ENCODE measurements around the gene EPN1. TPM values are rescaled to one million over a fixed set of nuclear protein-coding genes. Genes with fewer than 3 reads are reported as not detected.

The EPN1 gene
- total and polyA plus RNA-seq, 2 of the 8 experiments (the other 6 are each of a cell fraction or from before 2014, with no cell fraction given), result 49.6 to 200 TPM

- Histone ChIP-seq H3K27ac (ENCODE audit: low read depth, low read length) (no peak overlapping the region), H3K56ac (replicated peaks; ENCODE audit: insufficient read length, low read depth, low read length) (no peak overlapping the region), H3K79me1 (ENCODE audit: low read depth, low read length) (no peaks in the 10 kb centered on the region), H2BK15ac (ENCODE audit: low read length) (no peak overlapping the region), H4K20me1 (replicated peaks in 1 of 2; ENCODE audit: control insufficient read depth in 1 of 2, insufficient read depth in 2 of 2, low read length in 2 of 2) (no peaks in the 10 kb centered on the region), H2BK20ac (ENCODE audit: low read length) (no peak overlapping the region), H3K23me2 (ENCODE audit: low read depth, low read length) (no peaks in the 10 kb centered on the region), H3K4me3 (ENCODE audit: extremely low read depth in 1 of 4, insufficient read depth in 2 of 4, low read depth in 3 of 4, low read length in 4 of 4) (no peak overlapping the region), H2BK5ac (ENCODE audit: low read depth, low read length) (no peak overlapping the region), H3K4me1 (replicated peaks in 1 of 4; ENCODE audit: control insufficient read depth in 3 of 4, insufficient read depth in 4 of 4, low read length in 3 of 4) (no peaks in the 10 kb centered on the region), H3K14ac (ENCODE audit: insufficient read length) (no peak overlapping the region), H3K36me3 (ENCODE audit: control insufficient read depth in 2 of 4, insufficient read depth in 4 of 4, low read length in 3 of 4) (no peaks in the 10 kb centered on the region), H3K18ac (ENCODE audit: extremely low read depth, low read length) (no peak overlapping the region), H4K8ac (ENCODE audit: extremely low read depth, insufficient read depth, low read length) (no peak overlapping the region), H3K79me2 (ENCODE audit: control insufficient read depth in 1 of 2, insufficient read depth in 2 of 2, low read length in 2 of 2) (no peaks in the 10 kb centered on the region), H3K4me2 (ENCODE audit: insufficient read depth in 1 of 2, low read depth in 2 of 2, low read length in 2 of 2) (no peak overlapping the region), H3K27me3 (replicated peaks in 1 of 4; ENCODE audit: control insufficient read depth in 3 of 4, extremely low read depth in 1 of 4, insufficient read depth in 3 of 4, low read length in 3 of 4) (no peaks in the 10 kb centered on the region), H2BK120ac (replicated peaks; ENCODE audit: low read depth, low read length) (no peak overlapping the region), H3K4ac (replicated peaks; ENCODE audit: insufficient read length, low read depth, low read length) (no peak overlapping the region), H2BK12ac (ENCODE audit: low read depth, low read length) (no peak overlapping the region), H3K9ac (replicated peaks in 1 of 4; ENCODE audit: extremely low read depth in 1 of 4, low read depth in 3 of 4, low read length in 3 of 4) (no peak overlapping the region), H3K23ac (ENCODE audit: insufficient read length) (no peak overlapping the region), H2AK5ac (ENCODE audit: low read depth, low read length) (no peak overlapping the region), H4K91ac (replicated peaks; ENCODE audit: insufficient read length, low read length) (no peak overlapping the region), H3K9me3 (ENCODE audit: insufficient read depth in 2 of 2, low read depth in 1 of 2, low read length in 1 of 2) (peaks cover 53 to 70% of the 10 kb centered on the region in 2 experiments), H4K5ac (ENCODE audit: insufficient read length, low read depth, low read length) (no peak overlapping the region), H2AFZ (ENCODE audit: low read length) (no peak overlapping the region)
- DNase-seq (ENCODE audit: low read depth in 1 of 2, low spot score in 2 of 2) (no peak), FAIRE-seq (no peak)
- ChIA-PET CTCF (ENCODE audit: partially characterized antibody) (no interaction called here), POLR2A (ENCODE audit: partially characterized antibody) (no interaction called here)
- 73% methylated on average over 1 of the region's 3 CpGs; no CpG with 5 or more reads in 1 of the 2 experiments for WGBS, 2 experiments (ENCODE audit: extremely low coverage in 1 of 2, insufficient coverage in 1 of 2, insufficient read length in 1 of 2, insufficient replicate concordance in 2 of 2, low coverage in 1 of 2, low lambda C conversion rate in 2 of 2, missing lambda C conversion rate in 1 of 2)
- TF ChIP-seq YY1 (IDR thresholded peaks at IDR 0.05; ENCODE audit: low read depth, low read length) (no peak), POU5F1 (IDR thresholded peaks at IDR 0.05; ENCODE audit: low read depth, low read length) (no peak)
Measured at GRCh38 chr19:55712804-55713631, 38.0 kb downstream of the EPN1 start.

All from H1 (cell line).